ENCODE results near the gene CD5L. TPM values are rescaled to one million over a fixed set of nuclear protein-coding genes. Genes with fewer than 3 reads are reported as not detected.

CD5L gene
- total and polyA plus RNA-seq, 10 of the 15 experiments (the other 5 are each of a cell fraction or from before 2014, with no cell fraction given), result 0.10 to 0.57 (median 0.24) TPM

- H2AFZ ChIP-seq (ENCODE audit: control insufficient read depth, low read depth, low read length), result no peak overlapping the region
- H3K4me3 ChIP-seq, result no peak overlapping the region
- H3K27ac ChIP-seq (ENCODE audit: control insufficient read depth, insufficient read depth), result no peak overlapping the region
- WGBS (ENCODE audit: insufficient coverage, insufficient replicate concordance, low lambda C conversion rate, missing lambda C conversion rate), result 29% methylated on average over 1 of the region's 1 CpG
- H3K36me3 ChIP-seq (ENCODE audit: control insufficient read depth in 2 of 2, insufficient read depth in 2 of 2, low read length in 1 of 2), result no peaks in the 10 kb centered on the region
- in situ Hi-C loops (cut with MboI) (no loop called here), intact Hi-C loops (cut with micrococcal nuclease; ENCODE audit: unreplicated experiment) (loop anchor here (10.0 kb wide), 1 partner anchor 284 kb away; no protein-coding TSS in a partner anchor)
- FAIRE-seq, result no peak
- H3K9ac ChIP-seq (ENCODE audit: control insufficient read depth, insufficient read depth, low read length), result no peak overlapping the region
- H3K4me2 ChIP-seq (ENCODE audit: control insufficient read depth, insufficient read depth), result no peak overlapping the region
- ChIA-PET POLR2A (no interaction called here), SMC1A (ENCODE audit: uncharacterized antibody, unreplicated experiment) (no interaction called here), CTCF (no interaction called here), RAD21 (ENCODE audit: unreplicated experiment) (no interaction called here)
- TF ChIP-seq ZNF207 (IDR thresholded peaks at IDR 0.05; ENCODE audit: borderline replicate concordance) (no peak), PML (IDR thresholded peaks at IDR 0.05; ENCODE audit: low read length) (no peak), RAD21 (IDR thresholded peaks at IDR 0.05; ENCODE audit: insufficient read depth, low read depth, low read length) (no peak), MYB (IDR thresholded peaks at IDR 0.05; ENCODE audit: borderline replicate concordance, low read depth, low read length) (no peak), NFIC (IDR thresholded peaks at IDR 0.05; ENCODE audit: low read depth, low read length) (no peak), LARP7 (IDR thresholded peaks at IDR 0.05) (no peak), TCF3 (IDR thresholded peaks at IDR 0.05; ENCODE audit: borderline replicate concordance, insufficient read depth, low read depth, low read length) (no peak), FOS (IDR thresholded peaks at IDR 0.05; ENCODE audit: borderline replicate concordance, extremely low read depth, insufficient read length) (no peak), ZBTB33 (IDR thresholded peaks at IDR 0.05) (no peak), USF1 (IDR thresholded peaks at IDR 0.05; ENCODE audit: borderline replicate concordance, extremely low read length, insufficient read depth, low read depth, low read length) (no peak), EP300 (IDR thresholded peaks at IDR 0.05; ENCODE audit: borderline replicate concordance in 1 of 2, control insufficient read depth in 1 of 2, low read depth in 2 of 2, low read length in 2 of 2) (no peak)
- H3K4me1 ChIP-seq (ENCODE audit: control insufficient read depth, insufficient read depth, low read length), result no peaks in the 10 kb centered on the region
- no peak for DNase-seq (ENCODE audit: low read depth, low spot score)
- no peaks in the 10 kb centered on the region for H4K20me1 ChIP-seq (ENCODE audit: control insufficient read depth, insufficient read depth)
- H3K27me3 ChIP-seq (replicated peaks in 1 of 2; ENCODE audit: control insufficient read depth in 2 of 2, insufficient read depth in 2 of 2, low read length in 1 of 2), result peaks cover 0 to 3% of the 10 kb centered on the region in 2 experiments; a peak in 2 of 4 replicates
- H3K9me3 ChIP-seq (replicated peaks; ENCODE audit: control insufficient read depth, insufficient read depth, low read length), result no peaks in the 10 kb centered on the region
- H3K79me2 ChIP-seq (ENCODE audit: control insufficient read depth, insufficient read depth, low read length), result no peaks in the 10 kb centered on the region
- ATAC-seq, result no peak
- BruUV-seq (replicated peaks), result no TSS peak
Measured at GRCh38 chr1:157868654-157869053, 27.0 kb upstream of the CD5L start.
